MCF 10A (cell line): ENCODE measurements around the gene COMMD1. TPM values are rescaled to one million over a fixed set of nuclear protein-coding genes. Genes with fewer than 3 reads are reported as not detected.

Experiments
- BruUV-seq: library from RNA; stranded (reverse); fragments of 400-500 nt; replicated peaks from 2 replicates; lab custom pipeline; 2021; lab: Mats Ljungman, UMichigan
- CTCF ChIA-PET: fragments of 300-600 bp; sonication (Branson Sonifier 250); formaldehyde crosslinking; extraction: SDS; loops from one replicate; lab custom pipeline; 2021; ENCODE audit warnings: antibody characterized with exemption, inconsistent platforms; lab: Yijun Ruan, JAX
- POLR2A ChIA-PET: fragments of 300-600, 350-650 bp; sonication (Branson Sonifier 250); formaldehyde crosslinking; extraction: SDS; loops from one replicate; lab custom pipeline; 2020; ENCODE audit warnings: antibody characterized with exemption, inconsistent platforms; lab: Yijun Ruan, JAX
- DNase-seq: peaks from one replicate; pipeline ENCODE4 v3.0.0-alpha.2; 2018; ENCODE audit not compliant: unreplicated experiment
- H3K27ac Mint-ChIP-seq: one replicate; pipeline ENCODE4 v1.8.0; 2022; ENCODE audit warnings: mild to moderate bottlenecking, low read depth, mixed read lengths; ENCODE audit not compliant: unreplicated experiment
- H3K27me3 Mint-ChIP-seq: one replicate; pipeline ENCODE4 v1.8.0; 2022; ENCODE audit warnings: mixed read lengths; ENCODE audit not compliant: insufficient read depth, unreplicated experiment
- H3K36me3 Mint-ChIP-seq: one replicate; pipeline ENCODE4 v1.8.0; 2022; ENCODE audit warnings: mild to moderate bottlenecking, moderate library complexity, mixed read lengths; ENCODE audit not compliant: insufficient read depth, unreplicated experiment
- H3K4me1 Mint-ChIP-seq: one replicate; pipeline ENCODE4 v1.8.0; 2022; ENCODE audit warnings: mixed read lengths; ENCODE audit not compliant: insufficient read depth, unreplicated experiment
- H3K4me3 Mint-ChIP-seq: one replicate; pipeline ENCODE4 v1.8.0; 2022; ENCODE audit warnings: mild to moderate bottlenecking, moderate library complexity, mixed read lengths; ENCODE audit not compliant: unreplicated experiment
- H3K9me3 Mint-ChIP-seq: one replicate; pipeline ENCODE4 v1.8.0; 2022; ENCODE audit warnings: mixed read lengths; ENCODE audit not compliant: unreplicated experiment
- intact Hi-C: fragments of 100-400 bp; cut with micrococcal nuclease; formaldehyde crosslinking; loops from 2 replicates; pipeline ENCODE4 v1.14.1; 2022
- total RNA-seq: library from RNA; stranded (reverse); gene quantifications from 2 replicates; pipeline ENCODE4 v1.2.3, GENCODE V29; 2022
- TF ChIP-seq, protein P1 (sequence below): fragments of 200-600 bp; IDR thresholded peaks from one replicate; pipeline ENCODE4 v1.8.0; 2022; ENCODE audit warnings: antibody characterized with exemption, mild to moderate bottlenecking; ENCODE audit not compliant: unreplicated experiment

COMMD1 gene
- total RNA-seq, 1 experiment from 2014 or later = 33.8 TPM

- no peak for DNase-seq
- POLR2A ChIA-PET = interaction anchor here (0.6 to 1.2 kb wide), 2 partner anchors 368 to 416 kb away, joined by 3 to 6 read pairs; no protein-coding TSS in a partner anchor
- intact Hi-C loops = loop anchor here (10.0 kb wide), 1 partner anchor 300 kb away; no protein-coding TSS in a partner anchor
- H3K4me3 Mint-ChIP-seq = no peak overlapping the region
- no peaks in the 10 kb centered on the region for H3K9me3 Mint-ChIP-seq
- no peaks in the 10 kb centered on the region for H3K27me3 Mint-ChIP-seq
- H3K36me3 Mint-ChIP-seq = no peaks in the 10 kb centered on the region
- H3K27ac Mint-ChIP-seq = no peak overlapping the region
- BruUV-seq = no TSS peak
- H3K4me1 Mint-ChIP-seq = no peaks in the 10 kb centered on the region
- CTCF ChIA-PET = interaction anchor here (0.6 to 3.0 kb wide), 6 partner anchors 10 to 462 kb away, joined by 3 to 29 read pairs (median 6); no protein-coding TSS in a partner anchor
- TF ChIP-seq, protein P1, sequence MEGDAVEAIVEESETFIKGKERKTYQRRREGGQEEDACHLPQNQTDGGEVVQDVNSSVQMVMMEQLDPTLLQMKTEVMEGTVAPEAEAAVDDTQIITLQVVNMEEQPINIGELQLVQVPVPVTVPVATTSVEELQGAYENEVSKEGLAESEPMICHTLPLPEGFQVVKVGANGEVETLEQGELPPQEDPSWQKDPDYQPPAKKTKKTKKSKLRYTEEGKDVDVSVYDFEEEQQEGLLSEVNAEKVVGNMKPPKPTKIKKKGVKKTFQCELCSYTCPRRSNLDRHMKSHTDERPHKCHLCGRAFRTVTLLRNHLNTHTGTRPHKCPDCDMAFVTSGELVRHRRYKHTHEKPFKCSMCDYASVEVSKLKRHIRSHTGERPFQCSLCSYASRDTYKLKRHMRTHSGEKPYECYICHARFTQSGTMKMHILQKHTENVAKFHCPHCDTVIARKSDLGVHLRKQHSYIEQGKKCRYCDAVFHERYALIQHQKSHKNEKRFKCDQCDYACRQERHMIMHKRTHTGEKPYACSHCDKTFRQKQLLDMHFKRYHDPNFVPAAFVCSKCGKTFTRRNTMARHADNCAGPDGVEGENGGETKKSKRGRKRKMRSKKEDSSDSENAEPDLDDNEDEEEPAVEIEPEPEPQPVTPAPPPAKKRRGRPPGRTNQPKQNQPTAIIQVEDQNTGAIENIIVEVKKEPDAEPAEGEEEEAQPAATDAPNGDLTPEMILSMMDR = no peak
These were observed 89.6 kb downstream of the COMMD1 start for GRCh38 chr2:61995065-61995464.

DNA sequence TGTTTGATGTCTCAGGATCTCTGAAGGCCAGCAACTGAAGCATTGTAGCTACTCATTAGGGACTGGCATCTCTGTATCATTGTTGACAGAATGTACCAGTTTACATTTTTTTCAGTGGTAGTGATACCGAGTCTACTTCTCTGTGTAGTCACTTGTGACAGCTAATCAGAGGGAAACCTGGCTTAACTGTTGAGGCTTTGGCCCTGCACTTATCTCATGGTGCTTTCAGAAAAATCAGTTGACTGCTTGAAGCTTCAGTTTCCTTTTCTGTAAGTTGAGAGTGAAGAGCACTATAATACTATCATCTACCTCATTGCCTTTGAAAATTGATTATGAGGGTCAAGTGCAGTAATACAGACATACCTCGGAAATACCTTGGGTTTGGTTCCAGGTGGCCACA is 90.0 kb downstream of the COMMD1 start:
- H3K9me3 Mint-ChIP-seq = no peaks in the 10 kb centered on the region
- CTCF ChIA-PET = interaction anchor here (0.7 to 3.0 kb wide), 6 partner anchors 9 to 461 kb away, joined by 3 to 29 read pairs (median 6); no protein-coding TSS in a partner anchor
- no peaks in the 10 kb centered on the region for H3K4me1 Mint-ChIP-seq
- H3K27me3 Mint-ChIP-seq = no peaks in the 10 kb centered on the region
- POLR2A ChIA-PET = no interaction called here
- no peak for DNase-seq
- intact Hi-C loops = loop anchor here (10.0 kb wide), 1 partner anchor 299 kb away; no protein-coding TSS in a partner anchor
- no peak overlapping the region for H3K4me3 Mint-ChIP-seq
- no peak overlapping the region for H3K27ac Mint-ChIP-seq
- BruUV-seq = no TSS peak
- TF ChIP-seq, protein P1 = no peak
- peaks cover 2% of the 10 kb centered on the region for H3K36me3 Mint-ChIP-seq

- Mint-ChIP-seq H3K4me3 (no peak overlapping the region), H3K27ac (no peak overlapping the region), H3K4me1 (no peaks in the 10 kb centered on the region), H3K27me3 (no peaks in the 10 kb centered on the region), H3K36me3 (peaks cover 10% of the 10 kb centered on the region), H3K9me3 (no peaks in the 10 kb centered on the region)
- ChIA-PET POLR2A (no interaction called here), CTCF (interaction anchor here (0.5 to 1.2 kb wide), 3 partner anchors 302 to 413 kb away, joined by 3 to 9 read pairs (median 3); no protein-coding TSS in a partner anchor)
- TF ChIP-seq, protein P1 = no peak
- no TSS peak for BruUV-seq
- intact Hi-C loops = loop anchor here (10.0 kb wide), 1 partner anchor 296 kb away; no protein-coding TSS in a partner anchor
- DNase-seq = no peak
These were observed 93.0 kb downstream of the COMMD1 start for GRCh38 chr2:61998426-61998825.

- no peak overlapping the region for H3K27ac Mint-ChIP-seq
- peaks cover 10% of the 10 kb centered on the region for H3K36me3 Mint-ChIP-seq
- no TSS peak for BruUV-seq
- no peaks in the 10 kb centered on the region for H3K27me3 Mint-ChIP-seq
- H3K4me1 Mint-ChIP-seq = no peaks in the 10 kb centered on the region
- intact Hi-C loops = no loop called here
- TF ChIP-seq, protein P1 = no peak
- H3K4me3 Mint-ChIP-seq = no peak overlapping the region
- ChIA-PET POLR2A (interaction anchor here (0.9 kb wide), 1 partner anchor 9 kb away, joined by 4 read pairs; no protein-coding TSS in a partner anchor), CTCF (interaction anchor here (0.6 to 0.7 kb wide), 5 partner anchors 18 to 726 kb away, joined by 3 read pairs; no protein-coding TSS in a partner anchor)
- H3K9me3 Mint-ChIP-seq = no peaks in the 10 kb centered on the region
- no peak for DNase-seq
These were observed 95.1 kb downstream of the COMMD1 start for GRCh38 chr2:62000538-62000937.
